Ishikawa (cell line): ENCODE results near the gene PRG2.

ENCODE experiments used
- CEBPB ChIP-seq: IDR thresholded peaks from 2 replicates; pipeline ENCODE4 v1.6.1; 2012
- CREB1 ChIP-seq: IDR thresholded peaks from 2 replicates; pipeline ENCODE4 v1.6.1; 2012; ENCODE audit warnings: low read depth
- EGR1 ChIP-seq: IDR thresholded peaks from 2 replicates; pipeline ENCODE4 v1.6.1; 2012
- EP300 ChIP-seq: IDR thresholded peaks from 2 replicates; pipeline ENCODE4 v1.6.1; 2012; ENCODE audit warnings: borderline replicate concordance
- FOXM1 ChIP-seq: IDR thresholded peaks from 2 replicates; pipeline ENCODE4 v1.6.1; 2012; ENCODE audit warnings: low read depth, borderline replicate concordance
- MAX ChIP-seq: IDR thresholded peaks from 2 replicates; pipeline ENCODE4 v1.6.1; 2012
- NFIC ChIP-seq: IDR thresholded peaks from 2 replicates; pipeline ENCODE4 v1.6.1; 2012
- RAD21 ChIP-seq: IDR thresholded peaks from 2 replicates; pipeline ENCODE4 v1.6.1; 2012; ENCODE audit warnings: low read depth
- REST ChIP-seq: IDR thresholded peaks from 2 replicates; pipeline ENCODE4 v1.6.1; 2012; ENCODE audit warnings: low read depth, mild to moderate bottlenecking
- TAF1 ChIP-seq: IDR thresholded peaks from 2 replicates; pipeline ENCODE4 v1.6.1; 2012; ENCODE audit warnings: low read depth, mild to moderate bottlenecking
- TCF12 ChIP-seq: IDR thresholded peaks from 2 replicates; pipeline ENCODE4 v1.6.1; 2012; ENCODE audit warnings: low read depth
- TEAD4 ChIP-seq: IDR thresholded peaks from 2 replicates; pipeline ENCODE4 v1.6.1; 2012
- ZBTB7A ChIP-seq: IDR thresholded peaks from 2 replicates; pipeline ENCODE4 v1.6.1; 2012; ENCODE audit warnings: low read depth
- TF ChIP-seq, protein P1 (sequence below): IDR thresholded peaks from 2 replicates; pipeline ENCODE4 v1.6.1; 2012

PRG2 gene

DNA sequence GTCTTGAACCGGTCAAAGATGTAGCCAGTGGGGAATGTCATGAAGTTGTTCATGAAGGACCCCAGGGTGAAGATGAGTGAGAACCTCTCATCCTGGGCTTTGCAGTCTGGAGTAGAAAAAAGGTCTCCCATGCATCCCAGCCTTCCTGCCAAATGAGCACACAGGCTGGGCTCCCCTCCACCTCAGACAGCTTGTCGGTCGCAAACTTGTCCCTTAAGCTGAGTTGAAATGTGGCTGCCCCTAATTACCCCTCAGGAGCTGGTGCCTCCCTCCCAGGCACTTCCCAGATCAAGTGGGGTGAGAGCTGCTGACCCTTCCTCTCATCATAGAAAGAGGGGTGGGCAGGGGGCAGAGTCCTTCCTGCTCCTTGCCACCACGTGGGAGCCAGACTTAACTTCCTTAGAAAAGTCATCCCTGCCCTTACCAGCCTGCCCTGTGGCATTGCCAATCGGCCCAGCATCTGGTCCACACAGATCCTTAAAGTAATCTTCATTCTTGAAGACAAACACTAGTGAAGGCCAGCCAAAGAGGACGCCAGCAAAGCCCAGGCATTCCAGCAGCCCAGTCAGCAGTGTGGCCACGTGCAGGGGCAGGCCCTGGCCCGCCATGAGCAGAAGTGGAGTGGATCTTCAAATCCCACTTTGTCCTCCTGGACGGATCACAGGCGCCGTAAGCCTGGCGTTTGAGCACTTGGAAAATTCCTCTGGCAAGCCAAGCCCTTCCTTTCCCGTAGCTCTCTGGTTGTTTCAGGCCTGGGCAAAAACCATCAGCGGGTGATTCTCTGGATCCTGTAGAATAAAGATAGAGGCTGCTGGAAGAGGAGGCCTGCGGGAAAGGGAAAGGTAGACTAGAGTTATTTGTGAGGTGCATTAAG lies 35.4 kb upstream of the PRG2 start:
- no peak for TF ChIP-seq TAF1
- TF ChIP-seq REST: no peak
- TF ChIP-seq NFIC: no peak
- TF ChIP-seq FOXM1: no peak
- no peak for TF ChIP-seq CEBPB

DNA sequence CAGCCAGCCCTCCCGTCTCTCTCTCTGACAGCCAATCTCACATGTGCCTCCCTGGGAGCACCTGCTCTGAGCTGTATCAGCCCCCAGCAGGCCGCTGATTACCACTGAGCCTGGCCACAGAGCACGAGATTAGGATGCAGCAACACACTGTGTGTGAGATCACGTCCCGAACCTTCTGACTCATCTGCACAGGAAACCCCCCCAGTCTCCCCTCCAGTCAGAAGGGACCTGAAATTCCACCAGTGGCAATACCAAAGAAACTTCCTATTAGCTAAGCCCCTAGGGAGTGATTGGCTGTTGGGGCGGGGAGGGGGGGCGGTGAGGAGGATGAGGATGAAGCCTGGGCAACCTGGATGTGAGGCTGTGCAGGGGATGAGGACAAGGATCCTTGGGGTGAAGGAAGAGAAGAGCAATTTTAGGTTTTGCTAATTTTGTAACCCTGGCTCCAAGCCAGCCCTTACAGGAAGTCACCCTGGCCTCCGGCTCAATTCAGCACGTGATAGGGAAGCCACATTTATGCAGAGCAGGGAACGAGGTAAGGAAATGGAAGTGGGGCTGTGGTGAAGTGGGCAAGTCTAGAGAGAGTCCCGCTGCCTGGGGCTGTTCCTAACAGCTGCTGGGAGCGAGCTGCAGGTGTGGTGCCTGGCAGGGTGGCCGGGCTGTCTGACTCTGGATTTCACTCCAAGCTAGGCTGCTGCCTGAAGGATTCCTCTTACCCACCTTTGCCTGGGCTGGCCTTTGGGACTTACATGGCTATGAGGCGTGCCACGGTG lies 34.5 kb upstream of the PRG2 start:
- no peak for TF ChIP-seq REST
- TF ChIP-seq, protein P1, sequence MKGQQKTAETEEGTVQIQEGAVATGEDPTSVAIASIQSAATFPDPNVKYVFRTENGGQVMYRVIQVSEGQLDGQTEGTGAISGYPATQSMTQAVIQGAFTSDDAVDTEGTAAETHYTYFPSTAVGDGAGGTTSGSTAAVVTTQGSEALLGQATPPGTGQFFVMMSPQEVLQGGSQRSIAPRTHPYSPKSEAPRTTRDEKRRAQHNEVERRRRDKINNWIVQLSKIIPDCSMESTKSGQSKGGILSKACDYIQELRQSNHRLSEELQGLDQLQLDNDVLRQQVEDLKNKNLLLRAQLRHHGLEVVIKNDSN: 0 out of 2 replicates have a peak, but pooled peaks have one; percentile 28

DNA sequence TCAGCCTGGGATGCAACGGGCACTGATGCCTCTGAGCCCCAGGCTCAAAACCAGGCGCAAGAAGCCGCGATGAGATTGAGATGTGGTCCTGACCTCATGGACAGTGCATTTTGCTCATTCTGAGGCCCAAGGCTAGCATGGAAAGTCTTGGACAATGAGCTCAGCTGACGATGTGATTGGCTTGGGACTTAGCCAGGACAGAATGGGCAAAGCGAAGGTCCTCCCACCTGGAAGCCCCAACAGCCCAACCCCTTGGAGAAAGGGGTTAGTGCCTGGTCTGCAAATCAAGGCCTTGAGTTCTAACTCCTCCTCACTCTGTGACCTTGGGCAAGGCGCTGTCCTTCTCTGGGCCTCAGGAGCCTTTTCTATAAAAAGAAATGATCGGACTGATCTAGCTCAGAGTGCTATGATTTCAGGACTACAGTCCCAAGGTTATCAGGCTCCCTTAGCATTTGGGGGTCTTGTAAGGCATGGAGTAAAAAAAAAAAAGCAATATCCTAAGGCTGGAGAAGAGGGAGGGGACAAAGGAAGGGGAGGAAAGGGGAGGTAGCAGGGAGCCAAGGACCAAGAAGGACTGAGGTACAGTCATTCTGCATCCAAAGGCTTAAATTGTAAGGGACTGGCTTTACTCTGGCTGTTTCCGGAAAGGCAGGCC lies 33.8 kb upstream of the PRG2 start:
- no peak for TF ChIP-seq TCF12
- no peak for TF ChIP-seq NFIC
- TF ChIP-seq EGR1: no peak
- TF ChIP-seq CREB1: no peak
- no peak for TF ChIP-seq ZBTB7A
- no peak for TF ChIP-seq FOXM1
- TF ChIP-seq, protein P1: no peak
- TF ChIP-seq TAF1: no peak
- no peak for TF ChIP-seq EP300

DNA sequence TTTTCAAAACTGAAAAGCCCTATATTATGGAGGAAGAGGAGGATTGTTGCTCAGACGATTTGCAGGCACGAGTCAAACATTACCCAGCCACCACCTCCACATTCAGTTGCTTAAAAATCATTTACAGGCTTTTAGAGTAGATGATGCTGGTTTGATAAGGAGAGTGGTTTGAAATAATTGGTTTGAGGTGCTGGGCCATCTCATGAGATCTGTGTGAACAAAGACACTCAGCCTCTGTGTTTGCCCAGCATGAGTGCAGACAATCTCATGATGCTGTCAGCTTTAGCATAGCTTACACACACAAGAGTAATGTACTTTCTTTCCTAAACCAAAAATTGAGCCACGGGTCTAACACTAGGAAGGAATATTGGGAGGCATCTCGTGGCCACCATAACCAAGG lies 32.2 kb upstream of the PRG2 start:
- TF ChIP-seq TAF1: no peak
- no peak for TF ChIP-seq REST
- no peak for TF ChIP-seq RAD21
- TF ChIP-seq, protein P1: no peak
- no peak for TF ChIP-seq CEBPB
- TF ChIP-seq NFIC: no peak
- no peak for TF ChIP-seq CREB1
- no peak for TF ChIP-seq MAX
- TF ChIP-seq FOXM1: no peak
- TF ChIP-seq EGR1: no peak
- TF ChIP-seq TEAD4: no peak
- no peak for TF ChIP-seq ZBTB7A
